Vagina (tissue), 2 donors: Measurements from ENCODE around the gene HSFX4. TPM values are rescaled to one million over a fixed set of nuclear protein-coding genes. Genes with fewer than 3 reads are reported as not detected.

Experiments used
- DNase-seq, 2 donors: peaks; one replicate each; pipeline ENCODE4 v3.0.0-alpha.2; 2017; ENCODE audit errors: extremely low spot score in 2 of 2
- H3K27ac ChIP-seq: fragments of 200-600 bp; sonication (generic); one replicate; pipeline ENCODE4 v1.5.1; 2019
- H3K27me3 ChIP-seq: fragments of 200-600 bp; sonication (generic); one replicate; pipeline ENCODE4 v1.5.1; 2019
- H3K36me3 ChIP-seq, 2 donors: fragments of 200-600 bp; sonication (generic); one replicate each; pipeline ENCODE4 v1.5.1; 2017 to 2019
- H3K4me1 ChIP-seq: fragments of 200-600 bp; sonication (generic); one replicate; pipeline ENCODE4 v1.5.1; 2019
- H3K4me3 ChIP-seq, 2 donors: fragments of 200-600 bp; sonication (generic); 1 replicate in 1 of 2; 2 replicates in 1 of 2; pipeline ENCODE4 v1.5.1; 2016 to 2019
- H3K9me3 ChIP-seq: fragments of 200-600 bp; sonication (generic); one replicate; pipeline ENCODE4 v1.5.1; 2019
- POLR2A ChIP-seq, 2 donors: fragments of 450-650 bp; IDR thresholded peaks; one replicate each; pipeline ENCODE4 v1.6.1; 2017; ENCODE audit warnings: antibody characterized with exemption in 2 of 2, mild to moderate bottlenecking in 2 of 2, moderate library complexity in 2 of 2
- POLR2AphosphoS5 ChIP-seq, 2 donors: sonication (generic); formaldehyde crosslinking; IDR thresholded peaks; one replicate each; pipeline ENCODE4 v1.9.0; 2017; ENCODE audit warnings: antibody characterized with exemption in 2 of 2, mild to moderate bottlenecking in 2 of 2, low read depth in 1 of 2; ENCODE audit not compliant: insufficient read depth in 1 of 2
- intact Hi-C: fragments of 100-400 bp; cut with DNase I; formaldehyde crosslinking; loops from one replicate; pipeline ENCODE4 v1.15.1; 2023
- total RNA-seq: library from RNA; depleted of rRNA; stranded (reverse); fragments of >200 nt; gene quantifications from one replicate; pipeline ENCODE4 v1.2.3, GENCODE V29; 2016
- TF ChIP-seq, protein P1 (sequence below), 3 experiments: fragments of 450-650 bp in 2 of 3; fragments of 200-600 bp in 1 of 3; sonication (generic) in 1 of 3; IDR thresholded peaks; one replicate each; pipeline ENCODE4 v1.5.1; 2017 to 2019; ENCODE audit warnings: antibody characterized with exemption in 3 of 3, mild to moderate bottlenecking in 2 of 3, moderate library complexity in 2 of 3

Gene HSFX4
- total RNA-seq, 1 donor from 2014 or later, result not detected

DNA sequence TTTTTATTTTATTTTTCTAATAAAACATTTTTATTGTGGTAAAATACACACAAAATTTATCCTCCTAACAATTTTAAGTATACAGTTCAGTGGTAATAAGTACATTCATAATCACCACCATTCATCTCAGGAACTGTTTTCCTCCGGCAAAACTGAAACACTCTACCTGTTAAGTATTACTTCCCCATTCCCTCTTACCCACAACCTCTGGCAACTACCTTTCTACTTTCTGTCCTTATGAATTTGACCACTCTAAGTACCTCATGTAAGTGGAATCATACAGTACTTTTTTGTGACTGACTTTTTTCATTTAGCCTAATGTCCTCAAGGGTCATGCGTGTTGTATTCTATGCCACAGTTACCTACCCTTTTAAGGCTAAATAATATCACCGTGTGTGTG is 21.1 kb upstream of the HSFX4 start:
- intact Hi-C loops, result no loop called here
- H3K27ac ChIP-seq, result no peak overlapping the region

DNA sequence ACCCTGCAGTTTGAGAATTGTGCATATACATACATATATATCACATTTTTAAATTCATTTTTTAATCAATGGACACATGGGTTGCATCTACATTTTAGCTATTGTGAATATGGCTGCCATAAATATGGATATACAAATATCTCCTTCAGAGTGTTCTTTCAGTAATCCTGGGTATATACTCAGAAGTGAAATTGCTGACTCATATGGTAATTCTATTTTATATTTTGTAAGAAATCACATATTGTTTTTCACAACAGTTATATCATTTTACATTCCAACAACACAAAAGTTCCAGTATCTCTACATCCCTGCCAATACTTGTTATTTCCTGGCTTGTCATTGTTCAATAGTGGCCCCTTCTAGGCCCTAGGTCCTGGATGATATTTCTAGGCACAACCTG is 20.6 kb upstream of the HSFX4 start:
- TF ChIP-seq POLR2AphosphoS5 (IDR thresholded peaks at IDR 0.05; ENCODE audit: insufficient read depth in 1 of 2, low read depth in 1 of 2) (no peak), POLR2A (IDR thresholded peaks at IDR 0.05) (no peak)
- TF ChIP-seq, protein P1, sequence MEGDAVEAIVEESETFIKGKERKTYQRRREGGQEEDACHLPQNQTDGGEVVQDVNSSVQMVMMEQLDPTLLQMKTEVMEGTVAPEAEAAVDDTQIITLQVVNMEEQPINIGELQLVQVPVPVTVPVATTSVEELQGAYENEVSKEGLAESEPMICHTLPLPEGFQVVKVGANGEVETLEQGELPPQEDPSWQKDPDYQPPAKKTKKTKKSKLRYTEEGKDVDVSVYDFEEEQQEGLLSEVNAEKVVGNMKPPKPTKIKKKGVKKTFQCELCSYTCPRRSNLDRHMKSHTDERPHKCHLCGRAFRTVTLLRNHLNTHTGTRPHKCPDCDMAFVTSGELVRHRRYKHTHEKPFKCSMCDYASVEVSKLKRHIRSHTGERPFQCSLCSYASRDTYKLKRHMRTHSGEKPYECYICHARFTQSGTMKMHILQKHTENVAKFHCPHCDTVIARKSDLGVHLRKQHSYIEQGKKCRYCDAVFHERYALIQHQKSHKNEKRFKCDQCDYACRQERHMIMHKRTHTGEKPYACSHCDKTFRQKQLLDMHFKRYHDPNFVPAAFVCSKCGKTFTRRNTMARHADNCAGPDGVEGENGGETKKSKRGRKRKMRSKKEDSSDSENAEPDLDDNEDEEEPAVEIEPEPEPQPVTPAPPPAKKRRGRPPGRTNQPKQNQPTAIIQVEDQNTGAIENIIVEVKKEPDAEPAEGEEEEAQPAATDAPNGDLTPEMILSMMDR (IDR thresholded peaks at IDR 0.05), result no peak
- intact Hi-C loops, result no loop called here
- Histone ChIP-seq H3K9me3 (no peaks in the 10 kb centered on the region), H3K4me1 (no peaks in the 10 kb centered on the region), H3K36me3 (no peaks in the 10 kb centered on the region), H3K27ac (no peak overlapping the region), H3K4me3 (no peak overlapping the region), H3K27me3 (no peaks in the 10 kb centered on the region)
- no peak for DNase-seq

More for the DNA sequence above, 21.1 kb upstream of the HSFX4 start:
- DNase-seq, result no peak
- no peaks in the 10 kb centered on the region for H3K36me3 ChIP-seq
- H3K9me3 ChIP-seq, result no peaks in the 10 kb centered on the region
- no peaks in the 10 kb centered on the region for H3K4me1 ChIP-seq
- no peak for TF ChIP-seq POLR2A (IDR thresholded peaks at IDR 0.05)
- TF ChIP-seq, protein P1 (IDR thresholded peaks at IDR 0.05), result no peak
- TF ChIP-seq POLR2AphosphoS5 (IDR thresholded peaks at IDR 0.05; ENCODE audit: insufficient read depth in 1 of 2, low read depth in 1 of 2), result no peak
- H3K27me3 ChIP-seq, result no peaks in the 10 kb centered on the region
- no peak overlapping the region for H3K4me3 ChIP-seq

DNA sequence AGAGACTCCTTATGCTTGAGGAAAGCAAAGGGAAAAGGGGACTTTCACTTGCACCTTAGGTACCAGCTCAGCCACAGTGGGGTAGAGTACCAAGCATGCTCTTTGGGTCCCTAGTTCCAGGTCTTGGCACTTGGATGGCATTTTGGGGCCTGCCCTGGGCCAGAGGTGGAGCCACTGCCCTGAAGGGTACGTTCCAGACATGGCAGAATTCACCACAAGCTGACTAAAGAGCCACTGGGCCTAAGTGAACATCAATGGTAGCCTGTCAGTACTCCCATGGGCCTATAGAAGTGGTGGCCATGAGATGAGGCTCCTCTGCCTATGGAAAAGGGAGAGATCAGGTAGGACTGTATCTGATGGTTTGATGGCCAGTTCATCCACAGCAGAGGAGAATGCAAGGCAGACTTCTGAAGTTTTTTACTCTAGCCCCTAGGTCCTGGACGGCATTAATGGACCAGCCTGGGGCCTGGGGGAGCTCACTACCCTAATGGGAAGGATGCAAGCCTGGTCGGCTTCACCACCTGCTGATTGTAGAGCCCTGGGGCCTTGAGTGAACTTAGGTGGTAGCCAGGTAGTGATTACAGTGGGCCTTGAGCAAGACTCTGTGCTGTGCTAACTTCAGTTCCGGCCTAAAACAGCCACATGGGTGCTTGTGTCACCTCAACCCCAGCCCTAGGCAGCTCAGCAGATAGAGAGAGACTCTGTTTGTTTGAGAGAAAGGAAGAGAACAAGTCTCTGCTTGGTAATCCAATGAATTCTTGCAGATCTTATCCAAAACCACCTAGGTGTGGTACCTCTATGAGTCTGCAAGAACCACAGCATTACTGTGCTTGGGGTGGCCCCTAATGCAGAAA is 19.8 kb upstream of the HSFX4 start:
- Histone ChIP-seq H3K36me3 (no peaks in the 10 kb centered on the region), H3K4me1 (no peaks in the 10 kb centered on the region), H3K9me3 (no peaks in the 10 kb centered on the region), H3K27ac (no peak overlapping the region), H3K4me3 (no peak overlapping the region), H3K27me3 (no peaks in the 10 kb centered on the region)
- intact Hi-C loops, result no loop called here
- DNase-seq, result no peak
- TF ChIP-seq, protein P1 (IDR thresholded peaks at IDR 0.05), result no peak
- TF ChIP-seq POLR2A (IDR thresholded peaks at IDR 0.05) (no peak), POLR2AphosphoS5 (IDR thresholded peaks at IDR 0.05; ENCODE audit: insufficient read depth in 1 of 2, low read depth in 1 of 2) (no peak)

DNA sequence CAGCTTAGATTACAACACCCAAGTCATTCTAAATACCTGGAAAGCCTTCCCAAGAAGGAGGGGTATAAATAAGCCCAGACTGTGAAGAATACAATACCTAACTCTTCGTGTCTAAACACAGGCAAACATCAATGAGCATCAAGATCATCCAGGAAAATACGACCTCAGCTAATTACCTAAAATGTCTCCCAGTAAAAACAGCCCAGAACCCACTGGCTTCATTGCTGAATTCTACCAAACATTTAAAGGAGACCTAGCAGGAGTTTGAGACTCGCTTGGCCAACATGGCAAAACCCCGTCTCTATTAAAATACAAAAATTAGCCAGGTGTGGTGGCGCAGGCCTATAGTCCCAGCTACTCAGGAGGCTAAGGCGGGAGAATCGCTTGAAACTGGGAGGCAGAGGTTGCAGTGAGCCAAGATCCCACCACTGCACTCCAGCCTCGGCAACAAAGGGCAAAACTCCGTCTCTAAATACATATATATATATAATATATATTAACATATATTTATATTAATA is 19.1 kb upstream of the HSFX4 start:
- Histone ChIP-seq H3K4me1 (no peaks in the 10 kb centered on the region), H3K36me3 (no peaks in the 10 kb centered on the region), H3K27ac (no peak overlapping the region), H3K9me3 (no peaks in the 10 kb centered on the region), H3K27me3 (no peaks in the 10 kb centered on the region), H3K4me3 (no peak overlapping the region)
- intact Hi-C loops, result no loop called here
- TF ChIP-seq POLR2AphosphoS5 (IDR thresholded peaks at IDR 0.05; ENCODE audit: insufficient read depth in 1 of 2, low read depth in 1 of 2) (no peak), POLR2A (IDR thresholded peaks at IDR 0.05) (no peak)
- TF ChIP-seq, protein P1 (IDR thresholded peaks at IDR 0.05), result no peak
- no peak for DNase-seq
